ENCODE data around the gene UBL7. TPM values are rescaled to one million over a fixed set of nuclear protein-coding genes. Genes with fewer than 3 reads are reported as not detected.

Gene UBL7
- total RNA-seq, result 23.6 and 30.7 TPM in 2 replicates

GRCh38 chr15:74460871-74461846, at the start of gene UBL7:
Gene UBL7, minus strand, starts transcription at chr15:74461160. Its CDS starts 2,293 bp downstream, at chr15:74458867.

GRCh38 chr15:74433592-74434262, 27.2 kb downstream of the UBL7 start, which contains the start of gene SEMA7A:
Gene SEMA7A, minus strand, starts transcription at chr15:74433958. Its CDS starts 40 bp downstream, at chr15:74433918.

Other genes starting within 250 kb of the UBL7 start
- 0.16 TPM in 1 of 2 replicates, not detected in the other for gene CCDC33, start 224.8 kb downstream of the UBL7 start, total RNA-seq
- 0.69 and 0.79 TPM in 2 replicates for gene CYP11A1, start 93.5 kb downstream of the UBL7 start, total RNA-seq
- gene SEMA7A, start 27.2 kb downstream of the UBL7 start, total RNA-seq, result 5.8 and 9.6 TPM in 2 replicates
- 0.95 and 1.0 TPM in 2 replicates for gene ARID3B, start 80.1 kb upstream of the UBL7 start, total RNA-seq
- 42.8 and 44.4 TPM in 2 replicates for gene CLK3, start 154.7 kb upstream of the UBL7 start, total RNA-seq
- gene EDC3, start 234.9 kb upstream of the UBL7 start, total RNA-seq, result 11.0 and 11.2 TPM in 2 replicates